Gastrocnemius medialis (tissue), 4 donors: ENCODE measurements around the gene TOMM20.

Experiments
- POLR2A ChIP-seq, 2 donors: fragments of 450-650 bp; IDR thresholded peaks; one replicate each; pipeline ENCODE4 v1.6.1; 2017; ENCODE audit warnings: antibody characterized with exemption in 2 of 2, mild to moderate bottlenecking in 2 of 2, moderate library complexity in 2 of 2
- TF ChIP-seq, protein P1 (sequence below), 5 experiments: fragments of 450-650 bp in 3 of 5; fragments of 200-600 bp in 2 of 5; sonication (generic) in 2 of 5; IDR thresholded peaks in 4 of 5; conservative IDR thresholded peaks in 1 of 5; 1 replicate in 4 of 5; 2 replicates in 1 of 5; pipeline ENCODE4 v1.5.1; 2016 to 2019; ENCODE audit warnings: antibody characterized with exemption in 5 of 5, mild to moderate bottlenecking in 3 of 5, moderate library complexity in 3 of 5

DNA sequence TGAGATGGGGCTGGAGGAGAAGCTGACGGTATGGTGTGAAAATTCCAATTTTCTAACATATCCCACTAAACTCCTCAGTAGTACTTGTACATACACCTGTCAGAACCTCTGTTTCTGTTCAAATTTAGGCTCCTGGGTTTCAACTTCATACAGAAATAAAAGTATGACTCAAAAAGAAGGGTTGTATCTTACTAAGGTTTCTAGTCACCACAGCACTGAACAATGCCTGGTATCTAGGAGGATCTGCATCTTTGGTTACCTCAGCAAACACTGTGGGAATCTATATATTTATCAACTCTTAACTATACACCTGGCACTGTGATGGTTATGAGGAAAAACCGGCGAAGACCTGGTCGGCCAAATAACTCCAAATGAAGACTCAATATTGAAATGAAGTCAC lies 18.6 kb upstream of the TOMM20 start:
- TF ChIP-seq, protein P1, sequence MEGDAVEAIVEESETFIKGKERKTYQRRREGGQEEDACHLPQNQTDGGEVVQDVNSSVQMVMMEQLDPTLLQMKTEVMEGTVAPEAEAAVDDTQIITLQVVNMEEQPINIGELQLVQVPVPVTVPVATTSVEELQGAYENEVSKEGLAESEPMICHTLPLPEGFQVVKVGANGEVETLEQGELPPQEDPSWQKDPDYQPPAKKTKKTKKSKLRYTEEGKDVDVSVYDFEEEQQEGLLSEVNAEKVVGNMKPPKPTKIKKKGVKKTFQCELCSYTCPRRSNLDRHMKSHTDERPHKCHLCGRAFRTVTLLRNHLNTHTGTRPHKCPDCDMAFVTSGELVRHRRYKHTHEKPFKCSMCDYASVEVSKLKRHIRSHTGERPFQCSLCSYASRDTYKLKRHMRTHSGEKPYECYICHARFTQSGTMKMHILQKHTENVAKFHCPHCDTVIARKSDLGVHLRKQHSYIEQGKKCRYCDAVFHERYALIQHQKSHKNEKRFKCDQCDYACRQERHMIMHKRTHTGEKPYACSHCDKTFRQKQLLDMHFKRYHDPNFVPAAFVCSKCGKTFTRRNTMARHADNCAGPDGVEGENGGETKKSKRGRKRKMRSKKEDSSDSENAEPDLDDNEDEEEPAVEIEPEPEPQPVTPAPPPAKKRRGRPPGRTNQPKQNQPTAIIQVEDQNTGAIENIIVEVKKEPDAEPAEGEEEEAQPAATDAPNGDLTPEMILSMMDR (IDR thresholded peaks at IDR 0.05 in 4 of 5, conservative IDR thresholded peaks at IDR 0.05 in 1 of 5): no peak
- no peak for TF ChIP-seq POLR2A (IDR thresholded peaks at IDR 0.05)
